Osteocyte (in vitro differentiated cells): ENCODE data around the gene MRPL30. TPM values are rescaled to one million over a fixed set of nuclear protein-coding genes. Genes with fewer than 3 reads are reported as not detected.
"Not testable (repeated sequence)": the region's sequence is repeated elsewhere in the genome, so short reads cannot be mapped to it uniquely, and the experiment has no call there.

ENCODE experiments used
- DNase-seq: peaks from one replicate; pipeline ENCODE4 v3.0.0; 2021; ENCODE audit warnings: mixed read lengths; ENCODE audit not compliant: unreplicated experiment; ENCODE audit errors: extremely low spot score
- H3K27ac Mint-ChIP-seq: one replicate; pipeline ENCODE4 v1.8.0; 2021; ENCODE audit warnings: mild to moderate bottlenecking, mixed read lengths; ENCODE audit not compliant: unreplicated experiment
- H3K27me3 Mint-ChIP-seq: one replicate; pipeline ENCODE4 v1.8.0; 2021; ENCODE audit warnings: mixed read lengths; ENCODE audit not compliant: unreplicated experiment
- H3K36me3 Mint-ChIP-seq: one replicate; pipeline ENCODE4 v1.8.0; 2021; ENCODE audit warnings: mixed read lengths; ENCODE audit not compliant: unreplicated experiment
- H3K4me1 Mint-ChIP-seq: one replicate; pipeline ENCODE4 v1.8.0; 2021; ENCODE audit warnings: mixed read lengths; ENCODE audit not compliant: unreplicated experiment
- H3K4me3 Mint-ChIP-seq: one replicate; pipeline ENCODE4 v1.8.0; 2021; ENCODE audit warnings: mild to moderate bottlenecking, moderate library complexity, mixed read lengths; ENCODE audit not compliant: unreplicated experiment
- H3K9me3 Mint-ChIP-seq: one replicate; pipeline ENCODE4 v1.8.0; 2021; ENCODE audit warnings: mixed read lengths; ENCODE audit not compliant: unreplicated experiment
- CTCF ChIP-seq: fragments of 200-600 bp; sonication (generic); IDR thresholded peaks from 2 replicates; pipeline ENCODE4 v1.5.0; 2021; ENCODE audit warnings: antibody characterized with exemption, mild to moderate bottlenecking, moderate library complexity
- long read RNA-seq: library from polyadenylated mRNA; unstranded; transcript quantifications from one replicate; pipeline ENCODE4 v2.0.0, GENCODE V29; 2021
- total RNA-seq: library from RNA; stranded (reverse); gene quantifications from 2 replicates; pipeline ENCODE4 v1.2.1, GENCODE V29; 2021

The MRPL30 gene
- 23.1 and 25.5 TPM in 2 replicates for total RNA-seq
- long read RNA-seq, transcript MRPL30-201 (6 exons, 2,605 nt), result major isoform, 37 of 49 reads
- long read RNA-seq, partial matches to known transcripts, result 3 of 49 reads
- long read RNA-seq, other reads (novel, unspliced or antisense), result 8 of 49 reads

- Mint-ChIP-seq H3K9me3 (no peaks in the 10 kb centered on the region), H3K4me1 (peaks cover 34% of the 10 kb centered on the region), H3K27ac (peak within 1 kb of the TSS; percentile 96), H3K27me3 (no peaks in the 10 kb centered on the region), H3K4me3 (peak within 1 kb of the TSS; percentile 98), H3K36me3 (peaks cover 5% of the 10 kb centered on the region)
- TF ChIP-seq CTCF, result no peak
- peak; percentile 96 for DNase-seq
Observed at GRCh38 chr2:99180755-99181623, at the start of gene MRPL30, which contains the start of gene MITD1. Gene MRPL30, plus strand, starts transcription at chr2:99181184. Its CDS starts 5,020 bp downstream, at chr2:99186204. Gene MITD1, minus strand, starts transcription at chr2:99181058. Its CDS starts 77 bp downstream, at chr2:99180981.

- H3K9me3 Mint-ChIP-seq, result peaks cover 39% of the 10 kb centered on the region
- DNase-seq, H3K4me1 Mint-ChIP-seq, H3K4me3 Mint-ChIP-seq, H3K36me3 Mint-ChIP-seq, H3K27ac Mint-ChIP-seq: not testable (repeated sequence)
- H3K27me3 Mint-ChIP-seq, result peaks cover 25% of the 10 kb centered on the region
Observed at GRCh38 chr2:99135044-99135556, 45.9 kb upstream of the MRPL30 start.

GRCh38 chr2:99139003-99139402, 42.0 kb upstream of the MRPL30 start:
- H3K36me3 Mint-ChIP-seq, result no peaks in the 10 kb centered on the region
- H3K4me3 Mint-ChIP-seq, result no peak overlapping the region
- peaks cover 4% of the 10 kb centered on the region for H3K9me3 Mint-ChIP-seq
- H3K27me3 Mint-ChIP-seq, result peaks cover 24% of the 10 kb centered on the region
- no peak overlapping the region for H3K27ac Mint-ChIP-seq
- no peak for TF ChIP-seq CTCF
- DNase-seq, result no peak
- H3K4me1 Mint-ChIP-seq, result peaks cover 7% of the 10 kb centered on the region

GRCh38 chr2:99140056-99140859, 40.7 kb upstream of the MRPL30 start:
- H3K36me3 Mint-ChIP-seq, result no peaks in the 10 kb centered on the region
- no peak for TF ChIP-seq CTCF

GRCh38 chr2:99140860-99141109, 40.2 kb upstream of the MRPL30 start:
- peaks cover 24% of the 10 kb centered on the region for H3K27me3 Mint-ChIP-seq
- peak overlapping the region; percentile 75 for H3K27ac Mint-ChIP-seq
- no peaks in the 10 kb centered on the region for H3K9me3 Mint-ChIP-seq
- TF ChIP-seq CTCF, result no peak
- no peak for DNase-seq
- no peaks in the 10 kb centered on the region for H3K36me3 Mint-ChIP-seq
- peaks cover 7% of the 10 kb centered on the region for H3K4me1 Mint-ChIP-seq
- peak overlapping the region; percentile 93 for H3K4me3 Mint-ChIP-seq

More at GRCh38 chr2:99140056-99140859, 40.7 kb upstream of the MRPL30 start:
- peaks cover 24% of the 10 kb centered on the region for H3K27me3 Mint-ChIP-seq
- H3K9me3 Mint-ChIP-seq, result no peaks in the 10 kb centered on the region
- H3K4me3 Mint-ChIP-seq, result peak overlapping the region; percentile 93
- DNase-seq, result no peak
- H3K4me1 Mint-ChIP-seq, result peaks cover 7% of the 10 kb centered on the region
- peak overlapping the region; percentile 75 for H3K27ac Mint-ChIP-seq
